Midbrain (tissue), 1 donor: ENCODE data around the gene NPAS1.

ENCODE experiments used
- DNase-seq: peaks from one replicate; lab custom pipeline; 2025; lab: John Stamatoyannopoulos, UW

Gene NPAS1

DNA sequence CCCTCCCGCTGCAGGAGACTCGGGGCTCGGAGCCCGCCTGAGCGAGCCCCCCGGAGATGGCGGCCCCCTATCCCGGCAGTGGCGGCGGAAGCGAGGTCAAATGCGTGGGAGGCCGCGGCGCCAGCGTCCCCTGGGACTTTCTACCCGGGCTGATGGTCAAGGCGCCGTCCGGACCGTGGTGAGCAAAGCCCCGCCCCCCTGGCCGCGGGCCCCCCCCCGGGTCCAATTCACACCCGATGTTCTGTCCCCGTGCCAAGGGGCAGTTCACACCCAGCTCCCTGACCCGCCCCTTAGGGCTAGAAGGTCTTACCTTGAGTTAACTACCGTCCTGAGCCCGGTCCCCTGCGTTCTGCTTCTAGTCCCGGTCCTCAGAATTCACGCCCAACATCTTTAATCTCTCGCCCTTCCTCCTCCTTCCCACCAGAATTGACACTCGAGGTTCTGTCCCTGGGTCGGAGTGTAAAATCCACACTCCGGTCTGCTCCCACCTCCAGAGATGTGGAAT, 1.4 kb downstream of the NPAS1 start:
- DNase-seq, result no peak

DNA sequence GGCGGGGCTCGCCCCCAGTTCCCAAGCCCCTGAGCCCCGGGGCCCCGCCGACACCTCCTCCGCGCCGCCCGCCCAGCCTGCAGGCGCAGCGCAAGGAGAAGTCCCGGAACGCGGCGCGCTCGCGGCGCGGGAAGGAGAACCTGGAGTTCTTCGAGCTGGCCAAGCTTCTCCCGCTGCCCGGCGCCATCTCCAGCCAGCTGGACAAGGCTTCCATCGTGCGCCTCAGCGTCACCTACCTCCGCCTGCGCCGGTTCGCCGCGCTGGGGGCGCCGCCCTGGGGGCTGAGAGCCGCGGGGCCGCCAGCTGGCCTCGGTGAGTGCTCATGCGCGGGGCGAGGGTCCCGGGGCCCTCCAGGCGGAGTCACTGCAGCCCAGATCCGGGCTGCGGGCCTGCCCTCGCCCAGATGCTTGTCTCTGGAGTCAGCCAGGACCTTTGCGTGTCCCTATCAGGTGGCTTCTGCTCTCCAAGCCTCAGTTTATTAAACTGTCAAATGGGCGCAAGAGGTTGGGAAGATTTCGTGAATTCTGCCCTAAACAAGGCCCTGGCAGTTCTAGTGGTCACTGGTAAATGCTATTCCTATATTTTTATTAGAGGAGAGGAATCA, 2.0 kb downstream of the NPAS1 start:
- DNase-seq, result no peak

DNA sequence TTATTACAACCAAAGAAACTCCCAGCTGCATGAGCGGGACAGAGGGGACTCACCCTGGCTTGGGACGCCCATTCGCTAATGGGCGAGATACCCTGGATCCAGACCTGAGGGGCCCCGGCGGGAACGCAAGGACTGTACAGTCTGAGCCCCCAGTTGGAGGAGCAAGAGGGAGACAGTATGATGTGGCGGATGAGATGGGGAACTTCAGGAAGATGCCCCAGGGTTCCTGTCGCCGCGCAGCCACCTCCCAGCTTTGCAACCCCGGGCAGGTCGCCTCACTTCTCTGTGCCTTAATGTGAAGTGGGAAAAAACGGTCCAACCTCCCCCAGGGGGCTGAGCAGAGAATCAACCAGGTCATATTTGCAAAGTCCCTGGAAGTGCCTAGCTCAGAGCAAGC, 2.5 kb downstream of the NPAS1 start:
- no peak for DNase-seq

DNA sequence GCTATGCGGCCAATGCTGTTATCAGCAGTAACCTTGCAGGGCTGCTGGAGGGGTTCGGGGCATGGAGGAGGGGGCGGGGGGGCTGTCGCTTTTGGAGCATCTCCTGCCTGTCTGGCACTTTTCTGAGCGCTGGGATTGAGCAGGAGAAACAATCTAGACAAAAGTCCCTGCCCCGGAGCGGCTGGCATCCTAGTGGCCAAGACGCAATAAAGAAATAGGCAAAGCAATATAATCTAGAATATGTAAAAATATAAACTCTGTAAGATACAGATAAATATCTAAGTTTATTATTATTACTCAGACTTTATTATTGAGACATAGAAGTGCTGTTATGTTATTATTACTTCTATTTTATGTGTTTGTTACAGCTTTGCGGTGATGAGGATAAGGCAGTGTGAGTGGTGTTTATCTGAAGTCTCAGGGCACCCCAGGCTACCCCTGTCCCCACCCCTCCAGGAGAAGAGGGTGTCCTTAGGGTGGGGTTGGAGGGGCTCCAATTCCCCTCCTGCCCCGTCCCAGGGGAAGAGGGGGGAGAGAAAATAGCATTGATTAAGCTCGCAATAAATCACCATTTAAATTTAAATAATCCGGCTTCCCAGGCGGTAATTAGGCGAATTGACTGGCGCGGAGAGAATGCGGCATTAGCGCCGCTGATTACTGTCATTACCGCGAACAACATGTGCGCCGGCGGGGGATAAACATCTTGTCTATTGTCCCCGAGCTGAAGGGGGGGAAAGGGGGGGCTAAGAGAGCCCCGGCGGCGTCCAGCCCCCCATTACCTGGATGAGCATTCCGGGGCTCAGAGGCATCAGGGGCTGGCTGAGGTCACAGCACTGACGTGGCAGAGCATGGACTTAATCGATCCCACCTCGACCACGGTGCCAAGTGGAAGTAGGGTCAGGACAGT, 3.2 kb downstream of the NPAS1 start:
- DNase-seq, result no peak

DNA sequence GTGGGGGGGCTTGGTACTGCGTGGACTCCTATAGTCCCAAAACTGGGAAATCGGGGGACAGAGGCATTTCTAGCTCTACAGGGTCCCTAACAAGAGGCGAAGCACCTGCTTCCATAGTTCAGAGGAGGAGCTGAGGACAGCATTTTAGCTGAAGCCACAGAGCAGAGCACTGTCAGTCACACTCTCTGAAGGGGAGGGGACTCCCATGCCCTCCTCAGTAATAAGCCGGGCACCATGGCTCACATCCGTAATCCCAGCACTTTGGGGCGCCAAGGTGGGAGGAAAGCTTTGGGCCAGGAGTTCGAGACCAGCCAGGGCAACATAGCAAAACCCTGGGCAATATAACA, 3.8 kb downstream of the NPAS1 start:
- DNase-seq, result no peak

DNA sequence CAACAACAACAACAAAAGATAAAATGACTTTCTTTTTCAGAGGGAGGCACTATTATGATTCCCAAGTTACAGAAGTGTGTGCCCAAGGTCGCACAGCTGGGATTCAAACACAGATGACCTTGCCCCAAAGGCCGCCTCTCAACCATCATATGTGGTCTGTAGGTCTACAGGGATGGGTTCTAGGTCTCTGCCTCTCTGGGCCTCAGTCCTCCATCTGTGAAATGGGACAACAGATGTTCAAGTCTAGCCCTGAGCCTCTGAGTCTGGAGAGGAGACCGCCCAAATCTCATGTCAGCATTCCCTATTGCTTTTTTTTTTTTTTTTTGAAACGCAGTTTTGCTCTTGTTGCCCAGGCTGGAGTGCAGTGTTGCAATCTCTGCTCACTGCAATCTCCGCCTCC, 4.9 kb downstream of the NPAS1 start:
- DNase-seq, result no peak

DNA sequence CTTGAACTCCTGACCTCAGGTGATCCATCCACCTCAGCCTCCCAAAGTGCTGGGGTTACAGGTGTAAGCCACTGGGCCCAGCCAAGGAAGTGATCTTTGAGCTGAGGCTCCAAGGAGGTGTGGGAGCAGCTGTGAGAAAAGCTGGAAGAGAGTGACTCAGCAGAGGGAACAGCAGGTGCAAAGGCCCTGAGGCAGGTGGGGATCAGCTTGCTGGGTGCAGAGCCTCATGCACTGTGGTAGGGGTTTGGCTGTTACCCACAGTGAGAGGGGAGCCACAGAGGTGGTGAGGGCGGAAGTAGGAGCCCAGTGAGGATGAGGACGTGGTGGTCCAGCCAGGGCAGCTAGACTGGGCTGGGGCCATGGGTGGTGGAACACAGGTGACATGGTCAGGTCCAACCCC, 6.5 kb downstream of the NPAS1 start:
- no peak for DNase-seq

DNA sequence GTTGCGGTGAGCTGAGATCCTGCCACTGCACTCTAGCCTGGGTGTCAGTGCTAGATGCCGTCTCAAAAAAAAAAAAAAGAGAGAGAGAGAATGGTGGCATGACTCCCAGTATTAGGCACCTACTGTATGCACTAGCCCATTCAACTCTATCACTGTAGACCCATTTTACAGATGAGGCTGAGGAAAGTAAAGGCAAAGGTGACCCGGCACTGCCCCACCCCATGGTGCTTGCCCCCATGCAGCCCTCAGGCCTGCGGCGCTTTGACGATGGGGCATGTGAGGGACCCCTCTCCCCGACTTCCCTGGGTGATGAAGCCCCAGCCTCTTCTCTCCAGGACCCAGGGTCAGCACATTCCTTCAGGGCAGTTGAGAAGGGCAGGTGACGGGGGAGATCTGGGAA, 7.3 kb downstream of the NPAS1 start:
- DNase-seq, result no peak

DNA sequence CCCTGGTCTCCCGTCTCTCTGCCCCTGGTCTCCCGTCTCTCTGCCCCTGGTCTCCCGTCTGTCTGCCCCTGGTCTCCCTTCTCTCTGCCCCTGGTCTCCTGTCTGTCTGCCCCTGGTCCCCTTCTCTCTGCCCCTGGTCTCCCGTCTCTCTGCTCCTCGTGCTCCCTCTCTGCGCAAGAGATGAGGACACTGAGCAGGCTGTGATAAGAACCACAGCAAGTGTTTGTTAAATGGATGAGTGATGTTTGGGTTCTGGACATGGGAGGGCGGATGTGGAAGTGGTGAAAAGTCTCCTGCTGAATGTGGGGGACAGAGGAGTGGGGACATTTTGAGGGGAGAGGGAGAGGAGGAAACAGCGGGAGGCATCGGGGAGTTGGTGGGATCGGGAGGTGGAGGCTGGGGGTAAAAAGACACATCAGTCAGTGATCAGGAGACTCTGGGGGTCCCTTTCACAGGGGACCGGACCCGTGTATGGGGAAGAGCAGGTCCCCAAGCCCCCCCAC, 8.0 kb downstream of the NPAS1 start:
- no peak for DNase-seq

DNA sequence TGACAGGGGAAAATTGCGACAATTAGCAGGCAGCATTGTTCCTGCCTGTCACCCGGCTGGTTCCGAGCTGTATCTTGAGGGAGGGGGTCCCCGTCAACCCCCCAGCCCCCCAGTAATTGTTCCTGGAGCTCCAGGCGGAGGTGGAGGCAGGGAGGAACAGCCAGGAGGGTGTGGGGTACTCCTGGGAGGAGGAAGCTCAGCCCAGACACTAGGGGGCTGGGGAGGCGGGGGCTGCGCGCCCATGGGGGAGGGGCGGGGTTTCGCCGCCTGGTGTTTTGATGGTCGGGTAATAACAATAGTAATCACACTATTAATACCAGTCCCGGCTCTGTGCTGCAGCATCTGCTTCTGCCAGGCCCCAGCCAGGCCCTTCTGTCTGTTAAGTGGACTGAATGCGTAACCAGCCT, 8.6 kb downstream of the NPAS1 start:
- DNase-seq, result no peak

DNA sequence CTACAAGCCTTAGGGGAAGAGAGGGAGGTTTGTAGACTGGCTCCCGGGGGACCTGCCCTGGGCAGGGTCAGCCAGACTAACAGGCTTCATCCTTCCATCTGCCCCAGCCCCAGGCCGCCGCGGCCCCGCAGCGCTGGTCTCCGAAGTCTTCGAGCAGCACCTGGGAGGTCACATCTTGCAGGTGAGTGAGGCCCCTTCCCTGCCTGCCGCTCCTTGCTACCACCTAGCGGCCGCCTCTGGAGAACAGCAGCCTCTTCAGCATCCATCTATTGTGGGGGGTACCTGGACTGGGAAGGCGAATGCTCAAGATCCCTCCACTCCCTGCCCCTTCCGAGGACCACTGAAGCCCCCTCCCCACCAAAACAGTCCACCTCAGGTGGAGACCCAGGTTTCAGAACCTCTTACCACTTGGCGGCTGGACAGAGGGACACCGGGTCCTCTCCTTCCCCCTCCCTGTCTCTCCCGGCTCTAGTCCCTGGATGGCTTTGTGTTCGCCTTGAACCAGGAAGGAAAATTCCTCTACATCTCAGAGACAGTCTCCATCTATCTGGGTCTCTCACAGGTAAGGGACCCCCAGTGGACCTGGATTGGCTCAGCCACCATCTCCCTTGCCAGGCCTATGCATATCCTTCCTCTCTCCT, 12.7 kb downstream of the NPAS1 start:
- peak; percentile 4 for DNase-seq

DNA sequence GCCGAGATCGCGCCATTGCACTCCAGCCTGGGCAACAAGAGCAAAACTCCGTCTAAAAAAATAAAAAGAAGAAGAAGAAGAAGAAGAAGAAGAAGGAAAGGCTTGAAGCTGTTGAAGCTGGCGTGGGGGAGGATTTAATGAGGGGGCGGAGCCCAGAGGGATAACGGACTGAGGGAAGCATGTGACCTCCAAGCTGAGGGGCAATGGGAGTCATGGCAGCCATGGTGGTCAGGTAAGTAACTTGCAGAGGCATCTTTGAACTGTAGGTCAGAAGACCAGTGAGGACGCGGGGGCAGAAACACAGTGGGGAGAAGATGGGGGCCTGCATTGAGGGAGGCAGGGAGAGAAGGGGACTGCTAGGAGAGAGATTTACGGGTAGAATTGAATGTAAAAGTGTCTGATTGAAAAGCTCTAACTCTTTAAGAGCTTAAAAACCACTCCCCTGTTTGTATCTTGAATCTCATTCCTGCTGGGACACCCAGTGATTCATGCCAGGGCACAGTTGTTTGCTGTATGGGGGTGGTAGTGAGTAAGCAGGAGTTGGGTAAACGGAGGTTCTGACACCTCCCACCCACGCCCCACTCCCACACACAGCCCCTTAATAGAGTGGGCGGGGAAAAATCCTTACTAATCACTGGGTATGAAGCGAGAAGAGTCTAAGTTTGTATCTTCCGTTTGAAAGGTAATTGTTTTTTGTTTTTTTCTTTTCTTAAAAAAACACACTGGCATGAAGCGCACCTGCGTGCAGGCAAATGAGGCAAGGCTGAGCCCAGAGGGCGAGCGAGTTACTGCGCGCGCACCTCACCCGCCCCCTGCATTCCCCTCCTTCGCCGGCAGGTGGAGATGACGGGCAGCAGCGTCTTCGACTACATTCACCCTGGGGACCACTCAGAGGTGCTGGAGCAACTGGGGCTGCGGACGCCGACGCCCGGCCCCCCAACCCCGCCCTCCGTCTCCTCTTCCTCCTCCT, 15.8 kb downstream of the NPAS1 start:
- peak; percentile 83 for DNase-seq

DNA sequence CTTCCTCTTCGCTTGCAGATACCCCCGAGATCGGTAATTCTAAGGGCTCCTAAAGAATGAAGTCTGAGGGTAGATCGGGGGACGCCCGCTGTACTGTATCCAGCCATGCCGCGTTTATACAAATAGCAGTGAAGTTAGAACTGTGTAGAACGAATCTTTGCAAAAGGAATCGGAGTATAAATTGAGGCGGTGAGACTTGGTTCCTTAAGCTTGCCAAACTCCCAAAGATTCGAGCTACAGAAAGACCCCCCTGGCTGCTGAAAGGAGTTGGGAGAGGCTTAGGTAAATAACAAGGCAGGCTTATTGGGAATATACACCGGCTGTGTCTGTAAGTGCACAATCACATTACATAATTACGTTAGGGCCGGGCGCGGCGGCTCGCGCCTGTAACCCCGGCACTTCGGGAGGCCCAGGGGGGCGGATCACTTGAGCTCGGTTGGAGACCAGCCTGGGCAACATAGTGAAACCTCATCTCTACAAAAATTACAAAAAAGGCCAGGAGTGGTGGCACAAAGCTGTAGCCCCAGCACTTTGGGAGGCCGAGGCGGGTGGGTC, 16.5 kb downstream of the NPAS1 start:
- no peak for DNase-seq

DNA sequence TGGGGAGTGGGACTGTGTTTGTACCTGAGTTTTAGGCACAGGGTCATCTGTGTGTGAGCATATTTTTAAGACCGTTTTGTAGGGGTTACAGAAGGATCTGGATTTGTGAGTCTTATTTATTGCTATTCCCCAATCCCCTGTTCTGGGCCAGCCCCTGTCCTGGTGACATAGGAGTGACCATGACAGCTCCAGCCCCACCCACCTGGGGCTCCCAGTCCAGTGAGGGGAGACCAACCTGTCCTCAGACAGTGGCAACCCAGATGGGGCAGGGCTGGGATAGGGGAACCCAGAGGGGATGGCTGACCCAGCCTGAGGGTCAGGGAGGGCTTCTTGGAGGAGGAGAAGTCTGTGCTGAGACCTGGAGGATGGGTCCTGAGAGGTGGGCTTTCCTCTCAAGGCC, 18.1 kb downstream of the NPAS1 start:
- no peak for DNase-seq

DNA sequence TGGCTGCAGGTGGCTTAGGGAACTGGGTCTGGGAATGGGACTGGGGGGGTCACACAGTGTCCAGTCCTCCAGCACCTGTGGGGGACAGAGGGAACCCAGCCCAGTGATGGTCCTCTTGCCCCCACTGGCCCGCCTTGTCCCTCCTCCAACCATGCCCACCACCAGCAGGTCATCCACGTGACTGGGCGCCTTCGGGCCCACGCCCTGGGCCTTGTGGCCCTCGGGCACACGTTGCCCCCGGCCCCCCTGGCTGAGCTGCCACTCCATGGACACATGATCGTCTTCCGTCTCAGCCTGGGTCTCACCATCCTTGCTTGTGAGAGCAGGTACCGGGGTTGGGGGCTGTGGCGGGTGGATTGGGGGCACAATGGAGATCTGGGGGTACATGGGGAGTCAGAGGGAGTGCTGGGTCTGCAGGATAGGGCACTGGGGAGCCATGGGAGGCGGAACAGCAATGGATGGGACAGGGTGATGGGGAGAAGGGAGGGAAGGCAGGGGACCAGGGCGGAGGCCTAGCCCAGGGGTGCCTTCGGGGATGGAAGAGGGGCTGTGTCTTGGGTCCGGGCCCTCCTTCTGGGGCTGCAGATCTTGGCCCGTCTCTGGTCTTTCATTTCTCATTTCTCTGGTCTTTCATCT, 19.7 kb downstream of the NPAS1 start:
- DNase-seq, result no peak

DNA sequence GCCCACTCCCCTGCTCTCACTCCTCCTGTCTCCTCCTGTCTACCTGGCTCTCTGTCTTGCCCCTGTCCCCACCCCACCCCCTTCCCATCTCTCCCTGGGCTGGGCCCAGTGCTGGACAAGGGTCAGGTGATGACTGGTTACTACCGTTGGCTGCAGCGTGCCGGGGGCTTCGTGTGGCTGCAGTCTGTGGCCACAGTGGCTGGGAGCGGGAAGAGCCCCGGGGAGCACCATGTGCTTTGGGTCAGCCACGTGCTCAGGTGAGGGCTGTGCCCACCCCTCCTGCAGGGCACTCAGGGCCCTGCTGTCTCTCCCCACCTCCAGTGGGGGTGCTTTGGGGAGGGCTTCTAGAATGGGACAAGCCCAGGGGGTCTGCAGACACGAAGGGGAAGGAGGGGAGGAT, 21.2 kb downstream of the NPAS1 start:
- no peak for DNase-seq

DNA sequence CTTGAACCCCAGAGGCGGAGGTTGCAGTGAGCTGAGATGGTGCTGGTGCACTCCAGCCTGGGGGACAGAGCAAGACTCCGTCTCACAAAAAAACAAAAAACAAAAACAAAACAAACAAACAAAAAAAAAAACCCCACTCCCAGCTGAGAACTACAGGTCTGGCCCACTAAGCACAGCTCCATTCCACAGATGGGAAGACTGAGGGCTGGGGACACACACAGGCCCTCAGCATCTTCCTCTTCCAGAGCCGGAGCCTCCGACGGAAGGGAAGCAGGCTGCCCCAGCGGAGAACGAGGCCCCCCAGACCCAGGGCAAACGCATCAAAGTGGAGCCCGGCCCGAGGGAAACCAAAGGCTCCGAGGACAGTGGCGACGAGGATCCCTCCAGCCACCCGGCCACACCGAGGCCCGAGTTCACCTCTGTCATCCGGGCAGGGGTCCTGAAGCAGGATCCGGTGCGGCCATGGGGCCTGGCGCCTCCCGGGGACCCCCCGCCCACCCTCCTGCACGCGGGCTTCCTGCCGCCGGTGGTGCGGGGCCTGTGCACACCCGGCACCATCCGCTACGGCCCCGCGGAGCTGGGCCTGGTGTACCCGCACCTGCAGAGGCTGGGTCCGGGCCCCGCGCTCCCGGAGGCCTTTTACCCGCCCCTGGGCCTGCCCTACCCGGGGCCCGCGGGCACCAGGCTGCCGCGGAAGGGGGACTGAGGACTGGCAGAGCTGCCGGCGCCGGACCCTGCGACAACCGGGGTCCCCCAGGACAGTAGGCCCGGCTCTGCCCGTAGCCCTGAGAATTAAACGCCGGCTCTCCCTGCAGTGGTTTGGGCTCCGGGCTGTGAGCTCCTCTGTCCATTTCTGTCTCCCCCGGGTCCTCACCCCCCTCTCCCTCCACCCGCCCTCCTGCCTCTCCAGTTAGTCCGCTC, 25.6 kb downstream of the NPAS1 start:
- no peak for DNase-seq

DNA sequence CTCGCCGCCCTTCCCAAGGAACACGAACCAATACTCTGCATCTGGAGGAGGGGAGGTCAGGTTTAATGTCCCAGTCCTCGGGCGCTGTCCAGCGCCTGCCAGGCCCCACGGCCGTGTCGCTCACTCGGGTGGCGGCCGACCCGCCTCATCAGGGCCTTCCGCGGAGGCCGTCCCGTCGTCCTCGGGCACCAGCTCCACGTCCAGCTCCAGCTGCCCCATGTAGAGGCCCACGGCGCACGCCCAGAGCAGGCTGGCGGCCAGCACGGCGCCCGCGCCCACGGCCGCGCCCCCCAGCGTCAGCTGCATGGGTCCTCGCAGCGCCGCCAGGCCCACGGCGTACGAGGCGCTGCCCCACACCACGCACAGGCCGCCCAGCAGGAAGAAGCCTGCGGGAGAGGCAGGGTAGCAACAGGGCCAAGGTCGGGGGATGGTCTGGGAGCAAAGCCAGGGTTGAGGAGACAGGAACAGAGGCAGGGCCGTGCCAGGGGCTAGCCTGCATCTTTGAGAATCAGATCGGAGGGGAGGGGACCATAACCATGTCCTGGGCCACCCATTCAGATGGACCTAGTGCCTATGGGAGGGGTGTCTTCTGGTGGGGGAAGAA, 26.3 kb downstream of the NPAS1 start:
- no peak for DNase-seq

DNA sequence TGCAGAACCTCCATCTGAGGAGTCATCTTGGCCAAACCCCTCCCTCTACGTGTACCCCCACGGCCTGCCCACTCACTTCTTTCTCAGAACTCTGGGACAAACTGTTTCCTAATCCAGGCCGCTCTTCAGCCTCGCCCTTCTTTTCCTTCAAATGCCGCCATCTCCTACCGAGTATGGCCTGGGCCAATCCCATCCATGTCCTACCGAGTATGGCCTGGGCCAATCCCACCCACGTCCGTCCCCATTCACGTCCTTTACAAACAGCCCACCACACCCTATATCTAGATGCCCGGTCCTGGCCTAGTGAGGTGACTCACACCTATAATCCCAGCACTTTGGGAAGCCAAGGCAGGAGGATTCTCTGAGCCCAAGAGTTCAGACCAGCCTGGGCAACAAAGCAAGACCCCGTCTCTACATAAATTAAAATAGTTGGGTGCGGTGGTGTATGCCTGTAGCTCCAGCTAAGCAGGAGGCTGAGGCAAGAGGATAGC, 27.7 kb downstream of the NPAS1 start:
- DNase-seq, result no peak
